Measurements from ENCODE around the gene EFHC1.

Gene EFHC1

DNA sequence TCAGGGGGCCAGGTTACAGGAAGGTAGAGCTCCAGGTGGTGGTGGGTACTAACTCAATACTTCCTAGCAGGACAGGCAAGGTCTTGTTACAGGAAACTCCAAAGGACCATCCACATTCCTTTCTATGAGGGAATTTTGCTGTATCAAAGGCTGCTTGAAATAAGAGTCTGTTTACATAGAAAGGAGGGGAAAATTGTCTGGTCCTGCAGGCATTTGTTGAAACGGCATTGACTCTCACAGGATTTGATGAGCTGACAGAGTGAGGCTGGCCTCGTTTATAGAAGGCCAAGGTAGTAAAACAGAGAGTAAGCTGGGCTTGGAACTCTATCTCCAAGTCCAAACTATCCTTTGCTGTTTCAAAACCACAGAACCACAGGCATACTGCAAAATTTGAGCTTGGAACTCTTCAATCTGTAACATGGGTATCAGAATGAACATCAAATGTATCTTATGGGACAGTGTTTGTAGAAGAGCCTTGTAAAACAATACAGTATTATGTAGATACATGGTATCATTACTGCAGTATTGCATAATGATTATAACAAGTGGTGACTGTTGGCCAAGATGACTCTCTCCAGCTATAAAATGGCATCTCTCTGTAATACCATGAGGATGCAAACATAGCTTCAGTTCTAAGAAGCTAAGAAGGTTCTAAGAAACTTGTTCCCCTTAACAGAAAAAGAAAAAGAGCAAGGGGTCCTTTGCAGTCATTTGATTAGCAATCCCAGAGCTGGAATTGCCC, 95.2 kb downstream of the EFHC1 start:
- TF ChIP-seq, protein P1, sequence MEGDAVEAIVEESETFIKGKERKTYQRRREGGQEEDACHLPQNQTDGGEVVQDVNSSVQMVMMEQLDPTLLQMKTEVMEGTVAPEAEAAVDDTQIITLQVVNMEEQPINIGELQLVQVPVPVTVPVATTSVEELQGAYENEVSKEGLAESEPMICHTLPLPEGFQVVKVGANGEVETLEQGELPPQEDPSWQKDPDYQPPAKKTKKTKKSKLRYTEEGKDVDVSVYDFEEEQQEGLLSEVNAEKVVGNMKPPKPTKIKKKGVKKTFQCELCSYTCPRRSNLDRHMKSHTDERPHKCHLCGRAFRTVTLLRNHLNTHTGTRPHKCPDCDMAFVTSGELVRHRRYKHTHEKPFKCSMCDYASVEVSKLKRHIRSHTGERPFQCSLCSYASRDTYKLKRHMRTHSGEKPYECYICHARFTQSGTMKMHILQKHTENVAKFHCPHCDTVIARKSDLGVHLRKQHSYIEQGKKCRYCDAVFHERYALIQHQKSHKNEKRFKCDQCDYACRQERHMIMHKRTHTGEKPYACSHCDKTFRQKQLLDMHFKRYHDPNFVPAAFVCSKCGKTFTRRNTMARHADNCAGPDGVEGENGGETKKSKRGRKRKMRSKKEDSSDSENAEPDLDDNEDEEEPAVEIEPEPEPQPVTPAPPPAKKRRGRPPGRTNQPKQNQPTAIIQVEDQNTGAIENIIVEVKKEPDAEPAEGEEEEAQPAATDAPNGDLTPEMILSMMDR (IDR thresholded peaks at IDR 0.05; ENCODE audit: low read depth, low read length, missing control alignments), result no peak
- DNase-seq (ENCODE audit: extremely low read depth, low read depth), result no peak

DNA sequence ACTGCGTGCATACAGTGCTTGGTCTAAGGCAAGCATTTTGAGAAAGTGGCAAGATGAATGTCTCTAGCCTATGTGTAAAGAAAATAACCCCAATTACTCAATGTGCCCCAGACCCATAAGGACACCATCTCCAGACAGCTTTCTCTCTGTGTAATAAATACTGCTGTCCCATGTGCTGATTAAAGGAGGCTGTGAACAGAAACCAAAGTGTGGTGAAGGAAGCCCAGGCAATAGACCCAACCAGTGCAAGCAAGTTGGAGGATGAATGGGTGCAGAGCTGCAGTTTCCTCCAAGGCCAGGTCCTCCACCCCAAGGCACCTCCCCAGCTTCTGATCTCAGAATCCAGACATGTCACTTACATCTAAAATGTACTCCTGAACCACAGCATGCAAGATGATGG, 96.1 kb downstream of the EFHC1 start:
- DNase-seq (ENCODE audit: extremely low read depth, low read depth), result no peak
- TF ChIP-seq, protein P1 (IDR thresholded peaks at IDR 0.05; ENCODE audit: low read depth, low read length, missing control alignments), result no peak
- no peak overlapping the region for H3K4me3 ChIP-seq (replicated peaks; ENCODE audit: low read depth, low read length)

More for the DNA sequence above, 95.2 kb downstream of the EFHC1 start:
- H3K4me3 ChIP-seq (replicated peaks; ENCODE audit: low read depth, low read length), result no peak overlapping the region

DNA sequence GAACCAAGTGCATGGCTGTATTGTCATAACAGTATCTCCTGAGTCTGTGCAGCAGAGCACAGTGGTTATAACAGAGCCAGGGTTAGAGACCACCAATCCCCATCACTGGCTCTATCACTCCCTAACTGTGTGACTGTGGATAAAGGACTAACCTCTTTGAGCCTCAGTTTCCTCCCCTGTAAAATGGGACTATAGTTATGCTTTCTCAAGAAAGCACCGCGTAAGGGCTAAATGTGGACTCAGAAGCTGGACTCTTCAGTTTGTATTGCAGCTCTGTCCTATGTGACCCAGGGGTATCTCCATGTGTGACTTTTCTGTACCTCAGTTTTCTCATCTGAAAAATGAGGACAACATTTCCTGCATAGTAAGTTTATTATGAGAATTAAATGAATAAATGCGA, 96.8 kb downstream of the EFHC1 start:
- TF ChIP-seq, protein P1 (IDR thresholded peaks at IDR 0.05; ENCODE audit: low read depth, low read length, missing control alignments), result no peak
- no peak for DNase-seq (ENCODE audit: extremely low read depth, low read depth)
- no peak overlapping the region for H3K4me3 ChIP-seq (replicated peaks; ENCODE audit: low read depth, low read length)

DNA sequence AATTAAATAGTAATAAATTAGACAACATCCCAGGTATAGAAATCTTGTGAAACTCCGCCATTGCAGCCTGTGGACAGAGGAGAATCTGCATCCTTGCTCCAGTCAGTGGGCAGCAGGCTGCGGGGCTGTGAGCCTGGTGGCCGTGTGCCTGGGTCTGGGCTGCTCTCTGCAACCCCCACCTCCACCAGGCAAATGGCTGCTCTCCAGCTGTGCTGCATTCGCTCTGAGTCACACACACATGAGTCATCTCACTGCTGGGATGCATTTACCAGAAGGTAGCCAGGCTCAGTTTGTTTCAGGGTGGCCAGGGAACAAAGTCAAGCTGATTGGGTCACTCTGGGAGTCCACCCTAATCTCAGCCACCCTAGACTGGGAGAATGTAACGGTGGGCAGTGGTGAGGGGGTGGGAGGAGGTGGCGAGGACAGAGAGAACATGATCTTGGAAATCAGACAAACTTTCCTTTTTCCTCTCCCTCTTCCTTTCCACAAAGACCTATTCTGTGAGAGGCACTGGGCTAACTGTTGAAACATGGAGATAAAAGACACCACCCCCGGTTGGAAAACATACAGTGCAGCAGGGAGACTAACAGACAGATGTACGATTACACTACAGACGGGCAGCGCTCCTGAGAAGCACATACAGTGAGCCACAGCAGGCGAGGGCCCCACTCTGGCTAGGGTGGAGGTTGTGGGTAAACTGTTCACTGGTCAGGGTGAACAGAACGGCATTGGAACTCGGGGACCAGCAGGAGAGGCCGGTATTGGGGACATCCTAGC, 97.5 kb downstream of the EFHC1 start:
- peak; percentile 98 for DNase-seq (ENCODE audit: extremely low read depth, low read depth)
- TF ChIP-seq, protein P1 (IDR thresholded peaks at IDR 0.05; ENCODE audit: low read depth, low read length, missing control alignments), result no peak
- peak overlapping the region; percentile 16; the same call in 1 of the 2 replicates for H3K4me3 ChIP-seq (replicated peaks; ENCODE audit: low read depth, low read length)

DNA sequence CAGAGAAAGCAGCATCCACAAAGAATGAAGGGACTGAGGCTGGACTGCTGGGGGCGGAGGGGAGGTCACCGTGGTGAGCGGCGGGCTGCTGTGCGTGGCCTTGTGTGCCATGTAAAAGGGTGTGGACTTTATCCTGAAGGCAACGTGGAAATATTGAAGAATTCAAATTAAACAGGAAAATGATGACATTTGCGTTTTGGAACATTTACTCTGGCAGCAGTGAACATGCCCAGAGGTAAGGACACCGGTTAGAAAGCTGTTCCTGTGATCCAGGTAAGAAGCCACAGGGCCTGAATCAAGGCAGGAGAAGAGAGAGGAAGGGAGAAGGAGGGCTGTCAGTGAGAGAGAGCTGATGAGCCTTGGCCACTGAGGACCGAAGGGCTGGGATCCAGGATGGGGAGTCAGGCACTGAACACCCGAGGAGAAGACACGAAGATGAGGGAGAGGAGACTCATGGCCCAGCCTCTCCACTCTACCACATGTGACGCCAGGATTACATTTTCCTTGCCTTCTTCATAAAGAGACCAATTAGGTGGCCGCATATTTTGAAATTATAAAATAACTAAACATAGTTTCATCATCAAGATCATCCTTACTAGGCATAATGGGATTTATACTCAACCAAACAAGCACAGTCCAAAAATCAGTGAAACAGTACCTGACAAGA, 98.3 kb downstream of the EFHC1 start:
- peak overlapping the region; percentile 16; the same call in 1 of the 2 replicates for H3K4me3 ChIP-seq (replicated peaks; ENCODE audit: low read depth, low read length)

DNA sequence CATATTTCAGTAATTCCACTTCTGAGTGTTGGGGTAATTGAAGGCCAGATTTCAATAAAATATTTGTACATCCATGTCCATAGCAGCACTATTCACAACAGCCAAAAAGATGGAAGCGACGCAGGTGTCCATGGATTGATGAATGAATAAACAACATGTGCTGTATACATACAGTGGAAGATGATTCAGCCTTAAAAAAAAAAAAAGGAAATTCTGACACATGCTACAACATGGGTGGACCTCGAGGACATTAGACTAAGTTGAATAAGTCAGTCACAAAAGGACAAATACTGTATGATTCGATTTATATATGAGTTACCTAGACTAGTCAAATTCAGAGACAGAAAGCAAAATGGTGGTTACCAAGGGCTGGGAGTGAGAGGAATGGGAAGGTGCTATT, 99.5 kb downstream of the EFHC1 start:
- no peak overlapping the region for H3K4me3 ChIP-seq (replicated peaks; ENCODE audit: low read depth, low read length)
- TF ChIP-seq, protein P1 (IDR thresholded peaks at IDR 0.05; ENCODE audit: low read depth, low read length, missing control alignments), result no peak
- DNase-seq (ENCODE audit: extremely low read depth, low read depth), result no peak

More for the DNA sequence above, 98.3 kb downstream of the EFHC1 start:
- TF ChIP-seq, protein P1 (IDR thresholded peaks at IDR 0.05; ENCODE audit: low read depth, low read length, missing control alignments), result no peak
- no peak for DNase-seq (ENCODE audit: extremely low read depth, low read depth)

Data from HFF-Myc (cell line).